ENCODE results near the gene SEMA3D.

Gene SEMA3D

DNA sequence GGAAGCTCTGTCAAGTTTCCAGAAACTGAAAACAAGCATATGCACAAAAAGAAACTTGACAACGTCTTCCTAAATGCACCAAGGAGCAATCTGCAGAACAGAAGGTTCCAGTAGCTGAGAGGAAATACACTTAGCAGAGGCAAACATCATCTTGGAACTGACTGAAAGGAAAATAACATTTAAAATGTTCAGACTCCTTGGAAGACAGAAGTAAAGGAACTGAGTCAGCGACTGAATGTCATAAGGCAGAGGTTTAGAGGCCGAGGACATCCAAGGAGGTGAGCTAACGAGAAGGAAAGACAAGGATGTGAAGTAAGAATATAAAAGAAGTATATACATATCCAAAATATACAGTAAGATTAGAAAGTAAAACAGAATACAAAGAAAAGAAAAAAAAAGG lies 24.1 kb downstream of the SEMA3D start:
- H3K79me2 ChIP-seq (ENCODE audit: low read length): no peaks in the 10 kb centered on the region
- H3K27me3 ChIP-seq (ENCODE audit: low read depth, low read length): peaks cover 4% of the 10 kb centered on the region; the same call in 1 of the 2 replicates
- no peak overlapping the region for H3K4me3 ChIP-seq (ENCODE audit: low read length)
- H3K4me2 ChIP-seq (ENCODE audit: low read length): no peak overlapping the region
- peaks cover 24% of the 10 kb centered on the region for H3K4me1 ChIP-seq (ENCODE audit: low read length)
- no peak overlapping the region for H2AFZ ChIP-seq (ENCODE audit: low read depth, low read length)
- TF ChIP-seq, protein P1, sequence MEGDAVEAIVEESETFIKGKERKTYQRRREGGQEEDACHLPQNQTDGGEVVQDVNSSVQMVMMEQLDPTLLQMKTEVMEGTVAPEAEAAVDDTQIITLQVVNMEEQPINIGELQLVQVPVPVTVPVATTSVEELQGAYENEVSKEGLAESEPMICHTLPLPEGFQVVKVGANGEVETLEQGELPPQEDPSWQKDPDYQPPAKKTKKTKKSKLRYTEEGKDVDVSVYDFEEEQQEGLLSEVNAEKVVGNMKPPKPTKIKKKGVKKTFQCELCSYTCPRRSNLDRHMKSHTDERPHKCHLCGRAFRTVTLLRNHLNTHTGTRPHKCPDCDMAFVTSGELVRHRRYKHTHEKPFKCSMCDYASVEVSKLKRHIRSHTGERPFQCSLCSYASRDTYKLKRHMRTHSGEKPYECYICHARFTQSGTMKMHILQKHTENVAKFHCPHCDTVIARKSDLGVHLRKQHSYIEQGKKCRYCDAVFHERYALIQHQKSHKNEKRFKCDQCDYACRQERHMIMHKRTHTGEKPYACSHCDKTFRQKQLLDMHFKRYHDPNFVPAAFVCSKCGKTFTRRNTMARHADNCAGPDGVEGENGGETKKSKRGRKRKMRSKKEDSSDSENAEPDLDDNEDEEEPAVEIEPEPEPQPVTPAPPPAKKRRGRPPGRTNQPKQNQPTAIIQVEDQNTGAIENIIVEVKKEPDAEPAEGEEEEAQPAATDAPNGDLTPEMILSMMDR (IDR thresholded peaks at IDR 0.05; ENCODE audit: low read depth, low read length): no peak
- no peak for TF ChIP-seq EZH2phosphoT487 (IDR thresholded peaks at IDR 0.05; ENCODE audit: low read depth)
- no peaks in the 10 kb centered on the region for H3K36me3 ChIP-seq (replicated peaks; ENCODE audit: low read depth, low read length)
- H4K20me1 ChIP-seq (ENCODE audit: insufficient read depth, low read length): no peaks in the 10 kb centered on the region
- no peak overlapping the region for H3K9ac ChIP-seq (ENCODE audit: low read length)
- H3K9me3 ChIP-seq (ENCODE audit: insufficient read depth, low read length): no peaks in the 10 kb centered on the region
- no peak overlapping the region for H3K27ac ChIP-seq (ENCODE audit: low read length)

- TF ChIP-seq EZH2phosphoT487 (IDR thresholded peaks at IDR 0.05; ENCODE audit: low read depth): 0 out of 2 replicates have a peak, but pooled peaks have one; percentile 59
- TF ChIP-seq, protein P1 (IDR thresholded peaks at IDR 0.05; ENCODE audit: low read depth, low read length): no peak
- Histone ChIP-seq H3K4me1 (ENCODE audit: low read length) (peaks cover 24% of the 10 kb centered on the region), H3K9me3 (ENCODE audit: insufficient read depth, low read length) (no peaks in the 10 kb centered on the region), H3K79me2 (ENCODE audit: low read length) (no peaks in the 10 kb centered on the region), H3K4me3 (ENCODE audit: low read length) (peak overlapping the region; percentile 44), H3K4me2 (ENCODE audit: low read length) (peak overlapping the region; percentile 67), H4K20me1 (ENCODE audit: insufficient read depth, low read length) (no peaks in the 10 kb centered on the region), H2AFZ (ENCODE audit: low read depth, low read length) (no peak overlapping the region), H3K9ac (ENCODE audit: low read length) (no peak overlapping the region), H3K27ac (ENCODE audit: low read length) (no peak overlapping the region), H3K36me3 (replicated peaks; ENCODE audit: low read depth, low read length) (no peaks in the 10 kb centered on the region), H3K27me3 (ENCODE audit: low read depth, low read length) (peaks cover 4% of the 10 kb centered on the region; the same call in 1 of the 2 replicates)
These were observed 26.6 kb downstream of the SEMA3D start for GRCh38 chr7:85160223-85160622.

- no peak overlapping the region for H2AFZ ChIP-seq (ENCODE audit: low read depth, low read length)
- no peaks in the 10 kb centered on the region for H4K20me1 ChIP-seq (ENCODE audit: insufficient read depth, low read length)
- peaks cover 24% of the 10 kb centered on the region for H3K4me1 ChIP-seq (ENCODE audit: low read length)
- no peaks in the 10 kb centered on the region for H3K36me3 ChIP-seq (replicated peaks; ENCODE audit: low read depth, low read length)
- H3K79me2 ChIP-seq (ENCODE audit: low read length): no peaks in the 10 kb centered on the region
- H3K27me3 ChIP-seq (ENCODE audit: low read depth, low read length): peaks cover 4% of the 10 kb centered on the region; the same call in 1 of the 2 replicates
- H3K9me3 ChIP-seq (ENCODE audit: insufficient read depth, low read length): no peaks in the 10 kb centered on the region
- no peak overlapping the region for H3K4me2 ChIP-seq (ENCODE audit: low read length)
- TF ChIP-seq, protein P1 (IDR thresholded peaks at IDR 0.05; ENCODE audit: low read depth, low read length): no peak
- no peak for TF ChIP-seq EZH2phosphoT487 (IDR thresholded peaks at IDR 0.05; ENCODE audit: low read depth)
- no peak overlapping the region for H3K27ac ChIP-seq (ENCODE audit: low read length)
- no peak overlapping the region for H3K9ac ChIP-seq (ENCODE audit: low read length)
- H3K4me3 ChIP-seq (ENCODE audit: low read length): no peak overlapping the region
These were observed 27.9 kb downstream of the SEMA3D start for GRCh38 chr7:85159003-85159402.

DNA sequence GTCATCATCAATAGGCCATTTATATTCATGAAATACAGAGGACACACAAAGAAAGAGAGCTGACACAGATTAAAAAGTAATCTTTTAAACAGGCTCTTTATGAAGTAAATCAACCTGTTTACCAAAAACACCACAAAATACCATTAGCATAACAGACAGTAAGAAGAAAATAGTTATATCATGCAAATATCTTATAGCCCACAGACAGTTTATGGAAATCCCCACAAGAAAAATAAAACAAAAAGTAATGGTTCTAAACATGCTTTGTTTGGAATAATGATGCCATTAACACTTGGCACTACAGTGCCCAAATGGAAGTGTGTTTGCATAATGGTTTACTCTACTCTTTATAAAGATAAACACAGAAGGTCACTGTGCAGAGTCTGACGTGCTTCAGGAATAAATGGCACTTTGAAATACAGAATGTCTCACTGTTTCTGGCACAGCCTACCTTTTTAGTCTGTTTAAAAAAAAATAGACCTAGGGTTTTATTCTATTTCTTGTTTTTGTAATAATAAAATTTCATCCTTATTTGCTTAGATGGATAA lies 30.1 kb downstream of the SEMA3D start:
- TF ChIP-seq, protein P1 (IDR thresholded peaks at IDR 0.05; ENCODE audit: low read depth, low read length): no peak
- Histone ChIP-seq H3K27me3 (ENCODE audit: low read depth, low read length) (no peaks in the 10 kb centered on the region), H3K27ac (ENCODE audit: low read length) (no peak overlapping the region), H3K36me3 (replicated peaks; ENCODE audit: low read depth, low read length) (no peaks in the 10 kb centered on the region), H3K9me3 (ENCODE audit: insufficient read depth, low read length) (no peaks in the 10 kb centered on the region), H3K4me1 (ENCODE audit: low read length) (peaks cover 19% of the 10 kb centered on the region), H3K4me3 (ENCODE audit: low read length) (no peak overlapping the region), H3K4me2 (ENCODE audit: low read length) (no peak overlapping the region), H2AFZ (ENCODE audit: low read depth, low read length) (no peak overlapping the region), H3K9ac (ENCODE audit: low read length) (no peak overlapping the region), H3K79me2 (ENCODE audit: low read length) (no peaks in the 10 kb centered on the region), H4K20me1 (ENCODE audit: insufficient read depth, low read length) (no peaks in the 10 kb centered on the region)
